ENCODE measurements around the gene TANGO6. TPM values are rescaled to one million over a fixed set of nuclear protein-coding genes. Genes with fewer than 3 reads are reported as not detected.

The TANGO6 gene
- polyA plus RNA-seq, 1 experiment = 14.6 TPM

DNA sequence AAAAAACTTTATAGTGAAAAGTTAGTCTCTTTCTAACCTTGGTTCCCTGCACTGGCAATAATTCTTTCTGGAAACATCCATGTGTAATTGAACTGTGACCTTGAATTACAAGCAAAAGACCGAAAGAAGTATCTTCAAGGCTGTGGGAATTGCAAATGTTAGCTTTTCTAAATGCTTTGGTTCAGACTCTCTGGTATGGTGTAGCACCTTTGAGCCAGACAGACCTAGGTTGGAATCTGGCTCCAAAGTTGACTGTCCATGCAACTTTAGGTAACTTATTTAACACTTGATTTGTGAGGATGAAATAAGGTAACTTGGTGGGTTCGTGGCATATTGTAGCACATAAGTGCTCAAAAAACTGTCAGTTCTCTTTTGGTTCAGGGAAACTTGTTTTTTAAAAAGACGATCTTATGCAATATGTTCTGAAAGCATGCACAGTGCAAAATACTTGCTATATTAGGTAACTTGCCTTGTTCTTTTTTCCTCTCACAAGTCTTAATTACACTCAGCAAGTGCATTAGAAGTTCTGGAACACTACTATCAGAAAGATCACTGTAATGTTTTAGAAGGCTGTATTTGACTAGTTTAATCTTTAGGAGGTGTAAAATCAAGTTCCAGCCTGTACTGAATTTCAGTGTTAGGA lies 46.3 kb downstream of the TANGO6 start:
- Histone ChIP-seq H3K27me3 (ENCODE audit: control insufficient read depth, insufficient read depth, low read length) (no peaks in the 10 kb centered on the region), H3K4me3 (ENCODE audit: low read depth, low read length) (no peak overlapping the region), H3K36me3 (ENCODE audit: control insufficient read depth, insufficient read depth, low read length) (no peaks in the 10 kb centered on the region)
- TF ChIP-seq, protein P1, sequence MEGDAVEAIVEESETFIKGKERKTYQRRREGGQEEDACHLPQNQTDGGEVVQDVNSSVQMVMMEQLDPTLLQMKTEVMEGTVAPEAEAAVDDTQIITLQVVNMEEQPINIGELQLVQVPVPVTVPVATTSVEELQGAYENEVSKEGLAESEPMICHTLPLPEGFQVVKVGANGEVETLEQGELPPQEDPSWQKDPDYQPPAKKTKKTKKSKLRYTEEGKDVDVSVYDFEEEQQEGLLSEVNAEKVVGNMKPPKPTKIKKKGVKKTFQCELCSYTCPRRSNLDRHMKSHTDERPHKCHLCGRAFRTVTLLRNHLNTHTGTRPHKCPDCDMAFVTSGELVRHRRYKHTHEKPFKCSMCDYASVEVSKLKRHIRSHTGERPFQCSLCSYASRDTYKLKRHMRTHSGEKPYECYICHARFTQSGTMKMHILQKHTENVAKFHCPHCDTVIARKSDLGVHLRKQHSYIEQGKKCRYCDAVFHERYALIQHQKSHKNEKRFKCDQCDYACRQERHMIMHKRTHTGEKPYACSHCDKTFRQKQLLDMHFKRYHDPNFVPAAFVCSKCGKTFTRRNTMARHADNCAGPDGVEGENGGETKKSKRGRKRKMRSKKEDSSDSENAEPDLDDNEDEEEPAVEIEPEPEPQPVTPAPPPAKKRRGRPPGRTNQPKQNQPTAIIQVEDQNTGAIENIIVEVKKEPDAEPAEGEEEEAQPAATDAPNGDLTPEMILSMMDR (IDR thresholded peaks at IDR 0.05; ENCODE audit: insufficient read depth, low read depth, low read length) = no peak
- POLR2A ChIA-PET = no interaction called here
- CTCF ChIA-PET = interaction anchor here (0.8 to 1.8 kb wide), 3 partner anchors 12 to 300 kb away, joined by 3 to 4 read pairs (median 4); no protein-coding TSS in a partner anchor
- no peak for DNase-seq (ENCODE audit: low read depth)

DNA sequence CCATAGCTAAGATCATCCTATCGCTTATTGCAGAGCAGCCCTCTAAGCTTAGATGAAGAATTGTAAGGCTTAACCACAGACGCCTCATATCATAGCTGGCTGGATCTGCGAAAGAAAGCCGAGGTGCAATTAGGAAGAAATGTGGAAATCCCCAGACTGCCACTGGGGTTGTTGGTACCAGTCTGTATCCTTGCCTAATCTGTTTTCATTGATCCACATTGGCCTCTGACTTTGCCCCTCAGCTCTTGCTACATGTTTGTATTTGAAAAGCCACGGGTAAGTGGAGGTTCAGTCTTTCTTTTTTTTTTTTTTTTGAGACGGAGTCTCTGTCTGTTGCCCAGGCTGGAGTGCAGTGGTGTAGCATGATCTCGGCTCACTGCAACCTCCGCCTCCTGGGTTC lies 48.9 kb downstream of the TANGO6 start:
- POLR2A ChIA-PET = no interaction called here
- TF ChIP-seq, protein P1 (IDR thresholded peaks at IDR 0.05; ENCODE audit: insufficient read depth, low read depth, low read length) = no peak
- CTCF ChIA-PET = interaction anchor here (0.6 to 1.2 kb wide), 2 partner anchors 11 to 363 kb away, joined by 3 to 4 read pairs; no protein-coding TSS in a partner anchor
- Histone ChIP-seq H3K4me3 (ENCODE audit: low read depth, low read length) (no peak overlapping the region), H3K27me3 (ENCODE audit: control insufficient read depth, insufficient read depth, low read length) (no peaks in the 10 kb centered on the region), H3K36me3 (ENCODE audit: control insufficient read depth, insufficient read depth, low read length) (no peaks in the 10 kb centered on the region)
- DNase-seq (ENCODE audit: low read depth) = no peak

DNA sequence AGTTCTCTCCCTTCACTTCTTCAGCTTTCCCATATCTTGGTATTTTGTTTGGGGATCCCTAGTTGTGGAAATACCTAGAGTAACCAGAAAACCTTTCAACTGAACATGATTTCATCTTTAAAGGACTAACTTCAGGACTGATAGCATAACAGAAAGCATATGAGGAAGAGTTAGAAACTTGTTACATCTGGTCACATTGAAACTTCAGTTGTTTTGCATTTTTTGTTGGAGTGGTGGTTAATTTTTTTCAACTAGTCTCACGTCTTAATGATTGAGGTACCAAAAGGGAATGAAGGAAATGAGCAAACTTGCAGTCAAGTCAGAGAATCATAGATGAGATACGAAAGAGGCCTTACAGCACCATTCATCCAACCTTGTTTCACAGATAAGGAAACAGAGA lies 49.6 kb downstream of the TANGO6 start:
- Histone ChIP-seq H3K36me3 (ENCODE audit: control insufficient read depth, insufficient read depth, low read length) (no peaks in the 10 kb centered on the region), H3K27me3 (ENCODE audit: control insufficient read depth, insufficient read depth, low read length) (no peaks in the 10 kb centered on the region), H3K4me3 (ENCODE audit: low read depth, low read length) (no peak overlapping the region)
- DNase-seq (ENCODE audit: low read depth) = no peak
- POLR2A ChIA-PET = no interaction called here
- TF ChIP-seq, protein P1 (IDR thresholded peaks at IDR 0.05; ENCODE audit: insufficient read depth, low read depth, low read length) = no peak
- CTCF ChIA-PET = interaction anchor here (0.6 to 1.2 kb wide), 2 partner anchors 10 to 364 kb away, joined by 3 to 4 read pairs; no protein-coding TSS in a partner anchor

DNA sequence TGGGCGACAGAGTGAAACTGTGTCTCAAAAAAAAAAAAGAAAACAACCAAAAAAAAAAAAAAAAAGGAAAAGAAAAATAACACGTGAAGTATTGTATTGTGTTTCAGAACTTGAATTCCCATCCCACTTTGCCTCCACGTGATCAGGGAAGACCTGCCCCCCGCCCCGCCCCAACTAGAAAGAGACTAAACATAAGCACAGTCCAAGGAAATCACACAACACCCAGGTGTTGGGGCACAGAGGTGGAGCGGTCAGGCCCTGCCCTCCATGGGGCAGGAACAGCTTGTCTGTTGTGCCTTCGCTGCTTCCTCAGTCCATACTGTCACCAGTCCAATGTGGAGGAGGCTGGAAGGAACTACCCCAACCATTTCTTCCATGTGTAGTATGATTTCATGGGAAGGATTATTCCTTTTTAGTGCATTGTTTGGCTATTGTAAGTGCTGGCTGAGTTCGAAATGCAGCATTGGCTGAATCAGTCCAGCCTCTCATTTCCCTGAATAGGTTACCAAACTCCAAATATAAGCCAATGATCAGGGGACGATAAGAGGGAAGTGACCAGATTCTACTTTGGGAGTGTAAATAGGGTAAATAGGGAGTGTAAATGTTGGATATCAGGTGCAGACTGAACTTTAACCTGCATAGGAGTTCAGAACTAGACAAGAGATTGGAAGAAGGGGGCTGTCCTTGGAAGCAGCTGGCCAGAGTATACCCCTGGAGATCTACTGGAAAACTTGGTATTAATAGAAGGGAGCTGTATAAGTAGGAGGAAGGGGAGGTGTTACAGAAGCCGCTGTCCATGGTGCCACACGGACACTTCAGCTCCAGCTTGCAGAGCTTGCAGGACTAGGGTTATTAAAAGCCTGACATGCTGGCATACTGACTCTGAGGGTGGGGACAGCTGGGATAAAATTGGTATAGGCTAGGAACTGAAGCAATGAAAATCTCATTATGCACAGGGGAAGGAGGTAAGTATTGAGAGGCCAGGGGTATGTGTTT lies 50.7 kb downstream of the TANGO6 start:
- DNase-seq (ENCODE audit: low read depth) = no peak

More for the DNA sequence above, 50.7 kb downstream of the TANGO6 start:
- H3K27me3 ChIP-seq (ENCODE audit: control insufficient read depth, insufficient read depth, low read length) = no peaks in the 10 kb centered on the region
- ChIA-PET POLR2A (no interaction called here), CTCF (interaction anchor here (11.7 kb wide), 1 partner anchor 229 kb away, joined by 146 read pairs; no protein-coding TSS in a partner anchor)
- TF ChIP-seq, protein P1 (IDR thresholded peaks at IDR 0.05; ENCODE audit: insufficient read depth, low read depth, low read length) = no peak
- H3K4me3 ChIP-seq (ENCODE audit: low read depth, low read length) = no peak overlapping the region
- H3K36me3 ChIP-seq (ENCODE audit: control insufficient read depth, insufficient read depth, low read length) = no peaks in the 10 kb centered on the region

All from BJ (cell line).